Naive thymus-derived CD4-positive, alpha-beta T cell (primary cell): ENCODE data around the gene TUFM. TPM values are rescaled to one million over a fixed set of nuclear protein-coding genes. Genes with fewer than 3 reads are reported as not detected.

ENCODE experiments used
- ATAC-seq: fragments of 150-1000 bp; cut with Tn5 transposase; 2 replicates; pipeline ENCODE4 v1.10.0; 2021; ENCODE audit warnings: mild to moderate bottlenecking, moderate library complexity
- CTCF ChIA-PET: fragments of 350-600 bp; sonication (Branson Sonifier 250); formaldehyde crosslinking; loops from one replicate; lab custom pipeline; 2021; ENCODE audit warnings: antibody characterized with exemption; lab: Charles Lee
- POLR2A ChIA-PET: fragments of 350-600 bp; sonication (Branson Sonifier 250); formaldehyde crosslinking; loops from one replicate; lab custom pipeline; 2021; ENCODE audit warnings: antibody characterized with exemption, inconsistent platforms; lab: Charles Lee
- DNase-seq, 9 donors: peaks; one replicate each; pipeline versions ENCODE4 v3.0.0 to v3.0.0-alpha.2; 2020 to 2022; ENCODE audit warnings: mixed read lengths in 1 of 9
- H3K27ac ChIP-seq: one replicate; pipeline ENCODE4 v1.7.0; 2013; ENCODE audit warnings: mild to moderate bottlenecking, low read depth, low read length, moderate library complexity
- H3K27me3 ChIP-seq, 2 donors: one replicate each; pipeline ENCODE4 v1.7.0; 2013; ENCODE audit warnings: low read length in 2 of 2, mild to moderate bottlenecking in 2 of 2, moderate library complexity in 2 of 2; ENCODE audit not compliant: control insufficient read depth in 2 of 2, insufficient read depth in 2 of 2
- H3K36me3 ChIP-seq, 3 experiments: 1 replicate in 2 of 3; 2 replicates in 1 of 3; pipeline ENCODE4 v1.7.0; 2013; ENCODE audit warnings: low read length in 3 of 3, mild to moderate bottlenecking in 3 of 3, moderate library complexity in 1 of 3; ENCODE audit not compliant: insufficient read depth in 3 of 3, control insufficient read depth in 2 of 3
- H3K4me1 ChIP-seq, 2 donors: one replicate each; pipeline ENCODE4 v1.7.0; 2013; ENCODE audit warnings: low read length in 2 of 2, mild to moderate bottlenecking in 2 of 2, moderate library complexity in 1 of 2; ENCODE audit not compliant: control insufficient read depth in 2 of 2, insufficient read depth in 2 of 2
- H3K4me3 ChIP-seq: 2 replicates; pipeline ENCODE4 v1.7.0; 2013; ENCODE audit warnings: mild to moderate bottlenecking, low read length
- H3K9me3 ChIP-seq, 3 experiments: 1 replicate in 2 of 3; 2 replicates in 1 of 3; pipeline ENCODE4 v1.7.0; 2013; ENCODE audit warnings: low read length in 3 of 3; ENCODE audit not compliant: control insufficient read depth in 2 of 3
- H3K27ac Mint-ChIP-seq, 9 donors: one replicate each; pipeline ENCODE4 v1.8.0; 2020 to 2022; ENCODE audit warnings: mixed read lengths in 9 of 9, mild to moderate bottlenecking in 8 of 9, moderate library complexity in 5 of 9, inconsistent platforms in 2 of 9
- H3K27me3 Mint-ChIP-seq, 5 donors: one replicate each; pipeline ENCODE4 v1.8.0; 2021 to 2022; ENCODE audit warnings: mixed read lengths in 5 of 5, mild to moderate bottlenecking in 1 of 5
- H3K36me3 Mint-ChIP-seq, 5 donors: one replicate each; pipeline ENCODE4 v1.8.0; 2020 to 2022; ENCODE audit warnings: mixed read lengths in 5 of 5, mild to moderate bottlenecking in 3 of 5, inconsistent platforms in 1 of 5
- H3K4me1 Mint-ChIP-seq, 7 donors: one replicate each; pipeline ENCODE4 v1.8.0; 2020 to 2022; ENCODE audit warnings: mixed read lengths in 7 of 7, mild to moderate bottlenecking in 3 of 7, inconsistent platforms in 1 of 7
- H3K4me3 Mint-ChIP-seq, 10 donors: one replicate each; pipeline ENCODE4 v1.8.0; 2020 to 2022; ENCODE audit warnings: mild to moderate bottlenecking in 10 of 10, mixed read lengths in 10 of 10, moderate library complexity in 6 of 10, inconsistent platforms in 2 of 10
- H3K9me3 Mint-ChIP-seq, 11 donors: one replicate each; pipeline ENCODE4 v1.8.0; 2020 to 2022; ENCODE audit warnings: mixed read lengths in 11 of 11, mild to moderate bottlenecking in 4 of 11, inconsistent platforms in 1 of 11, moderate library complexity in 1 of 11
- intact Hi-C, 2 donors: fragments of 100-400 bp; cut with micrococcal nuclease; formaldehyde crosslinking; loops; one replicate each; pipeline ENCODE4 v1.15.1; 2023
- polyA plus RNA-seq, 2 donors: library from polyadenylated mRNA; unstranded; fragments of 300-500 nt; fragmentation: Illumina TruSeq; gene quantifications; one replicate each; pipeline ENCODE4 v1.2.3, GENCODE V29; 2021
- total RNA-seq, 6 experiments: library from RNA in 5 of 6; stranded (reverse) in 5 of 6; gene quantifications; 1 replicate in 5 of 6; 2 replicates in 1 of 6; pipeline ENCODE4 v1.2.3 and lab custom pipeline; 2021 to 2026

TUFM gene
- total and polyA plus RNA-seq, 7 experiments from 2014 or later, result 89.7 to 140 (median 101) TPM

DNA sequence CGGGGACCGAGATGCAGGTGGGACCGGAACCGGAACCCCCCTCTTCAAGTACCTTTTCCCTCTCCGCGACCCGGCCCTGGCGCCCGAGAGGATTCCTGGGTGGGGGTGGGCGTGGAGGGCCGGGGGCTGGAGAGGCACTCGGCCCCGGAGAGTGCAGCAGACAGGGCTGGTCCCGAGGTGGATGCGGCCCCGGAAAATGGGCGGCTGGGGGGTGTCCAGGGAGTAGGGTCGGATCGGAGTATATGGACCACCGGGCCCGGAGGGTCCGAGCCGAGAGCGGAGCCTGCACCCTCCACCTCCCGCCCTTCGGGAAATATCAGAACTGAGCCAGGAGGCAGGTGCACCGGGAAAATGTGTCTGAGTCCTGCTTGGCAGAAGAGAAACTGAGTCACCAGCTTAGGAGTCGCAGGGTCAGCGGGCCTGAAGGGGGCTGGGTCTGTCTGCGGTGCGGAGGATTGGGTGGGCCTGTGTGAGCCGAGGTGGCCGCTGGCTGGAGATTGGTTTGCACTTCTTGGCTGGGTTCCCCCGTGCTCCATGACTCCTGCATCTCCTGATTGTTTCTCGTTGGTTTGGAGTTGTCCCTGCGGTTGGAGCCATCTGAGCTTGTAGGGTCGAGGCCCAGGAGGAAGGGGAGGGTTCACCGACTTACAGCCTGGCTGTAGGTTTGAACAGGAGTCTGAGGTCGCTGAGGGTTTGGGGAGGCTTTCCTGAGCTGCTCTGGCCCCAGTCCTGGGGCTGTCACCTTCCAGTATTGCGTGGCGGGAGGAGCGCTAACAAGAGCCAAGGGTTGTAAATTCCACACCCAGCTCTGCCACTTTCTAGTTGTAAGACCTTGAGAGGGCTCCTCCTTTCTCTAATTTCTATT, 18.0 kb upstream of the TUFM start:
- Histone ChIP-seq H3K27me3 (no peaks in the 10 kb centered on the region), H3K36me3 (peaks cover 0 to 28% (median 0%) of the 10 kb centered on the region in 3 experiments), H3K4me3 (peak overlapping the region; percentile 96), H3K9me3 (no peaks in the 10 kb centered on the region), H3K27ac (peak overlapping the region; percentile 85), H3K4me1 (peaks cover 7 to 11% of the 10 kb centered on the region in 2 donors)
- no peaks in the 10 kb centered on the region for H3K27me3 Mint-ChIP-seq
- ChIA-PET CTCF (interaction anchor here (0.6 to 1.2 kb wide), 4 partner anchors 9 to 81 kb away, joined by 3 read pairs; no protein-coding TSS in a partner anchor), POLR2A (interaction anchor here (0.6 to 4.8 kb wide), 13 partner anchors 11 to 110 kb away, joined by 3 to 79 read pairs (median 3); partner anchors contain the start of genes ATXN2L, NFATC2IP and TUFM)
- intact Hi-C loops, result loop anchor here (1.0 to 10.0 kb wide), 10 partner anchors 15 to 1131 kb away; partner anchors contain the start of genes RABEP2 (in 2 of the 2), TUFM (in 2 of the 2), ATXN2L (in 1 of the 2) and HIRIP3 (in 1 of the 2)
- H3K36me3 Mint-ChIP-seq, result peaks cover 0 to 7% (median 6%) of the 10 kb centered on the region in 5 donors
- peaks cover 15 to 42% (median 29%) of the 10 kb centered on the region in 7 donors for H3K4me1 Mint-ChIP-seq
- no peaks in the 10 kb centered on the region for H3K9me3 Mint-ChIP-seq
- peak overlapping the region; percentile 95 to 99 (median 97) for H3K27ac Mint-ChIP-seq
- DNase-seq, result peak in 4 of 9 donors; percentile 24 to 43 (median 30)
- ATAC-seq, result no peak
- H3K4me3 Mint-ChIP-seq, result peak overlapping the region; percentile 97 to 100 (median 99)

DNA sequence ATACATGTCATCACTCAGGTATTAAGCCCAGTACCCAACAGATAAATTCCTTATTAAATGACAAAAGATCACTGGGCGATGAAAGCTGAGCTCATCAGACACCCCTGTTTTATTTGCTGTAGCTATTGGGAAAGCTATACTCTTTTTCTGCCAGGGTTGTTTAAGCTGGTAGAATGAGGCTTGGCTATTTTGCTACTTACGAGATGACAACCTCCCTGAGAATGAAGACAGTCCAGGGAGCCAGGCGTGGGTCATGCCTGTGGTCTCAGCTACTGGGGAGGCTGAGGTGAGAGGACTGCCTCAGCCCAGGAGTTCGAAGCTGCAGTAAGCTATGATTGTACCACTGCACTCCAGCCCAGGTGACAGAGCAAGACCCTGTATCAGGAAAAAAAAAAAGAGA, 13.2 kb upstream of the TUFM start:
- ChIA-PET CTCF (interaction anchor here (0.7 to 0.9 kb wide), 2 partner anchors 86 to 1570 kb away, joined by 3 read pairs; partner anchors contain the start of gene DCTPP1), POLR2A (interaction anchor here (1.5 kb wide), 1 partner anchor 12 kb away, joined by 9 read pairs; the partner anchor contains the start of gene TUFM)
- H3K27me3 ChIP-seq, result no peaks in the 10 kb centered on the region
- no peaks in the 10 kb centered on the region for H3K9me3 ChIP-seq
- H3K4me3 Mint-ChIP-seq, result no peak overlapping the region
- DNase-seq, result no peak
- no peak for ATAC-seq
- H3K4me3 ChIP-seq, result no peak overlapping the region
- H3K36me3 Mint-ChIP-seq, result peaks cover 0 to 3% (median 0%) of the 10 kb centered on the region in 5 donors
- H3K27ac ChIP-seq, result no peak overlapping the region
- intact Hi-C loops, result no loop called here
- H3K27ac Mint-ChIP-seq, result peak overlapping the region in 3 of 9 donors; percentile 34 to 64 (median 63)
- H3K4me1 ChIP-seq, result peaks cover 6 to 7% of the 10 kb centered on the region in 2 donors
- H3K9me3 Mint-ChIP-seq, result no peaks in the 10 kb centered on the region
- H3K27me3 Mint-ChIP-seq, result no peaks in the 10 kb centered on the region
- peaks cover 0 to 5% (median 0%) of the 10 kb centered on the region in 3 experiments for H3K36me3 ChIP-seq
- peaks cover 4 to 24% (median 15%) of the 10 kb centered on the region in 7 donors for H3K4me1 Mint-ChIP-seq

DNA sequence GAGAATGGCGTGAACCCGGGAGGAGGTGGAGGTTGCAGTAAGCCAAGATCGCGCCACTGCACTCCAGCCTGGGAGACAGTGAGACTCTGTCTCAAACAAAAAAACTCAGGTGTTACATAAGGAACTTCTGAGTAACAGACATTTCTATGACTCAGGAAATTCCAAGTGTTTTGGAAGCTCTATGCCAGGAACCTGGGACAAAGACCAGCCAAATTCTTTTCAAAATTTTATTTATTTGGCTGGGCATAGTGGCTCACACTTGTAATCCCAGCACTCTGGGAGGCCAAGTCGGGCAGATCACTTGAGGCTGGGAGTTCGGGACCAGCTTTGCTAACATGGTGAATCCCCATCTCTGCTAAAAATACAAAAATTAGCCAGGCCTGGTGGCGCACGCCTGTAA, 12.3 kb upstream of the TUFM start:
- intact Hi-C loops, result no loop called here
- Mint-ChIP-seq H3K4me1 (peaks cover 4 to 19% (median 13%) of the 10 kb centered on the region in 7 donors), H3K27me3 (no peaks in the 10 kb centered on the region), H3K27ac (no peak overlapping the region), H3K9me3 (no peaks in the 10 kb centered on the region), H3K36me3 (peaks cover 0 to 3% (median 0%) of the 10 kb centered on the region in 5 donors), H3K4me3 (peak overlapping the region in 1 of 10 donors; percentile 16)
- Histone ChIP-seq H3K27me3 (no peaks in the 10 kb centered on the region), H3K9me3 (no peaks in the 10 kb centered on the region), H3K36me3 (peaks cover 0 to 4% (median 0%) of the 10 kb centered on the region in 3 experiments), H3K4me1 (peaks cover 3 to 4% of the 10 kb centered on the region in 2 donors), H3K4me3 (no peak overlapping the region), H3K27ac (no peak overlapping the region)
- ATAC-seq (no peak), DNase-seq (peak in 1 of 9 donors; percentile 4)
- CTCF ChIA-PET, result interaction anchor here (1.3 kb wide), 1 partner anchor 12 kb away, joined by 3 read pairs; the partner anchor contains the start of gene TUFM
- POLR2A ChIA-PET, result interaction anchor here (0.7 to 1.5 kb wide), 2 partner anchors 11 to 65 kb away, joined by 4 to 9 read pairs; partner anchors contain the start of gene TUFM

DNA sequence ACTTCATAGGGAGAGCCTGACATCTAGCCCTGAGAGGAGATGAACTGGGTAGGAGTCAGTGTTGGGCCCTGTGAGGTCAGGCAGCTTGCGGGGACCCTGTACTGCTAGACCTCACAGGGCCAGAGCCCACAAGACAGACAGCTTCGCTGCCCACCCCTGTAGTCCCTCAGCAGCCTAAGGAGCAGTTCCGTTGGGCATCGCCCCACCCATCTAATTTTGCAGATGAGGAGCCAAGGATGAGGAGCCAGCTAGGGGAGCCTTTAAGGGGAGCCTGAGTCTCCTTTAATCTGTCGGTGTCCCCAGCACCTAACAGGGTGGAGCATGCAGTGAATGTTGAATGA, 755 bp upstream of the TUFM start:
- Histone ChIP-seq H3K4me1 (peaks cover 19 to 25% of the 10 kb centered on the region in 2 donors), H3K4me3 (peak overlapping the region; percentile 88), H3K9me3 (no peaks in the 10 kb centered on the region), H3K27me3 (no peaks in the 10 kb centered on the region), H3K36me3 (peaks cover 8 to 34% (median 9%) of the 10 kb centered on the region in 3 experiments), H3K27ac (peak overlapping the region; percentile 94)
- Mint-ChIP-seq H3K9me3 (no peaks in the 10 kb centered on the region), H3K4me3 (peak overlapping the region; percentile 91 to 98 (median 96)), H3K27me3 (no peaks in the 10 kb centered on the region), H3K36me3 (peaks cover 0 to 17% (median 5%) of the 10 kb centered on the region in 5 donors), H3K27ac (peak overlapping the region; percentile 91 to 97 (median 94)), H3K4me1 (peaks cover 17 to 38% (median 27%) of the 10 kb centered on the region in 7 donors)
- ATAC-seq (no peak), DNase-seq (no peak)
- ChIA-PET CTCF (interaction anchor here (0.6 to 2.7 kb wide), 4 partner anchors 11 to 169 kb away, joined by 3 to 12 read pairs (median 6); no protein-coding TSS in a partner anchor), POLR2A (interaction anchor here (0.9 to 5.2 kb wide), 8 partner anchors 9 to 130 kb away, joined by 3 to 79 read pairs (median 8); partner anchors contain the start of genes ATXN2L, RABEP2 and SH2B1)
- intact Hi-C loops, result loop anchor here (1.0 to 10.0 kb wide), 10 partner anchors 16 to 1610 kb away; partner anchors contain the start of genes APOBR (in 2 of the 2), RABEP2 (in 2 of the 2), SH2B1 (in 2 of the 2) and CLN3 (in 1 of the 2)

DNA sequence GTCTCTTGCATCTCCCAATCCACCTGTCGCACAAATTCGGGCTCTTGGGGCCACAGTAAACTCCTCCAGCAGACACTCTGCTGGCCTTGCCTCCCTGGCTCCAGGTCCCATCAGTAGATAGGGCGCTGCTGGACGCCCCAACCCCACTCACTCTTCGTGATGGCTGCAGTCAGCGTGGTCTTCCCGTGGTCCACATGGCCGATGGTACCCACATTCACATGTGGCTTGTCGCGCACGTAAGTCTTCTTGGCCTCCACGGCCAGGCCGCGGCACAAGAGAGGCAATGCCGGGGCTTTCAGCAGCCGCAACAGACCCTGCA, 428 bp downstream of the TUFM start:
- Mint-ChIP-seq H3K27me3 (no peaks in the 10 kb centered on the region), H3K27ac (peak overlapping the region; percentile 91 to 98 (median 94)), H3K36me3 (peaks cover 0 to 17% (median 5%) of the 10 kb centered on the region in 5 donors), H3K9me3 (no peaks in the 10 kb centered on the region), H3K4me1 (peaks cover 16 to 38% (median 27%) of the 10 kb centered on the region in 7 donors), H3K4me3 (peak overlapping the region; percentile 91 to 98 (median 96))
- DNase-seq (no peak), ATAC-seq (no peak)
- ChIA-PET POLR2A (interaction anchor here (0.5 to 5.2 kb wide), 8 partner anchors 10 to 910 kb away, joined by 3 to 79 read pairs (median 5); partner anchors contain the start of genes ATXN2L and SH2B1), CTCF (interaction anchor here (0.6 to 2.7 kb wide), 6 partner anchors 17 to 99 kb away, joined by 3 to 12 read pairs (median 3); no protein-coding TSS in a partner anchor)
- peaks cover 8 to 37% (median 9%) of the 10 kb centered on the region in 3 experiments for H3K36me3 ChIP-seq
- H3K9me3 ChIP-seq, result no peaks in the 10 kb centered on the region
- H3K27ac ChIP-seq, result peak overlapping the region; percentile 94
- intact Hi-C loops, result loop anchor here (1.0 to 10.0 kb wide), 10 partner anchors 18 to 1608 kb away; partner anchors contain the start of genes APOBR (in 2 of the 2), RABEP2 (in 2 of the 2), SH2B1 (in 2 of the 2) and CLN3 (in 1 of the 2)
- peaks cover 19 to 25% of the 10 kb centered on the region in 2 donors for H3K4me1 ChIP-seq
- no peaks in the 10 kb centered on the region for H3K27me3 ChIP-seq
- H3K4me3 ChIP-seq, result peak overlapping the region; percentile 88
